ENCODE results near the gene EPHA5. TPM values are rescaled to one million over a fixed set of nuclear protein-coding genes. Genes with fewer than 3 reads are reported as not detected.

The EPHA5 gene
- total RNA-seq, 1 donor from 2014 or later = 0.04 TPM

DNA sequence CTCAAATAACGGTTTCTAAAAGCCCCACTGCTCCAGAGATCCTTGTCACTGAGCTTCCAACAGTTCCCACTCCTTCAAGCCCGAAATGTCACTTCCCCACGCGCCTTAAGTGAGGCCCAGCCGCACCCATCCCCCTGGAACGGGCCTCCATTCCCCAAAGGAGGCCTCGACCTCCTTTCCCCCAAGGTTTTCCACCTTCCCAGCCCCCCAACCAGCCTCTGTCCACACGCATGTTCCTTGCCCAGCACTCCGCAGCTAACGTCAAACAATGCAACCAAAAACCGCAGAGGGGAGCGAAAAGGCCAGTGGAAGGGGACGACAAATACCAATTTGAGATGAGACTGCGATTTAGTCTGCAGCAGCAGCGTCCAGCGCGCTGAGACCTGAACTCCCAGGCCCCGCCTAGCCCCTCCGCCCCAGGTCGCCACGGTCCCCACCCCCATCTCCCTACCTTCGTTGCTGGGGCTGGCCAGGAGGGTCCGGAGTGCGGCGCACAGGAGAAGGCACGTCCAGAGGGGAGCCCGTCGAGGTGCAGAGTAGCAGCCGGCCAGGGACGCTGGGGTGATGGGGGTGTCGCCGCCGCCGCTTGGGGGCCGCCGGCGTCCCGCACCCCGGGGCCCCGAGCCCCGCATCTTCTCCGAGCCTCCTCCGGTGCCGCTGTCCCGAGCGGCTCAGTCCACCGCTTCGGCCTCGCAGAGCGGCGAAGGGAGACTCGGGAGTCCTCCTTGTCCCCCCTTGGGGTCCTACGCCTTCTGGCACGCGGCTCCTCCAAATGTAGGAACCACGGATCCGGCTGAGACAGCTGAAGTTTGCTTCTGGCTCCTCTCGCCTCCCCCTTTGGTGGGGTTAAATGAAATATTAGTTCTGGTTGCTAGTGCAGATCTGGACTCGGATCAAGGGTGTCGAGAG lies 924 bp downstream of the EPHA5 start:
- TF ChIP-seq, protein P1, sequence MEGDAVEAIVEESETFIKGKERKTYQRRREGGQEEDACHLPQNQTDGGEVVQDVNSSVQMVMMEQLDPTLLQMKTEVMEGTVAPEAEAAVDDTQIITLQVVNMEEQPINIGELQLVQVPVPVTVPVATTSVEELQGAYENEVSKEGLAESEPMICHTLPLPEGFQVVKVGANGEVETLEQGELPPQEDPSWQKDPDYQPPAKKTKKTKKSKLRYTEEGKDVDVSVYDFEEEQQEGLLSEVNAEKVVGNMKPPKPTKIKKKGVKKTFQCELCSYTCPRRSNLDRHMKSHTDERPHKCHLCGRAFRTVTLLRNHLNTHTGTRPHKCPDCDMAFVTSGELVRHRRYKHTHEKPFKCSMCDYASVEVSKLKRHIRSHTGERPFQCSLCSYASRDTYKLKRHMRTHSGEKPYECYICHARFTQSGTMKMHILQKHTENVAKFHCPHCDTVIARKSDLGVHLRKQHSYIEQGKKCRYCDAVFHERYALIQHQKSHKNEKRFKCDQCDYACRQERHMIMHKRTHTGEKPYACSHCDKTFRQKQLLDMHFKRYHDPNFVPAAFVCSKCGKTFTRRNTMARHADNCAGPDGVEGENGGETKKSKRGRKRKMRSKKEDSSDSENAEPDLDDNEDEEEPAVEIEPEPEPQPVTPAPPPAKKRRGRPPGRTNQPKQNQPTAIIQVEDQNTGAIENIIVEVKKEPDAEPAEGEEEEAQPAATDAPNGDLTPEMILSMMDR (IDR thresholded peaks at IDR 0.05; ENCODE audit: insufficient read depth, low read length, poor library complexity, severe bottlenecking) = no peak
- Histone ChIP-seq H3K4me3 (ENCODE audit: low read depth, low read length) (peak overlapping the region; percentile 50), H3K36me3 (ENCODE audit: control insufficient read depth, insufficient read depth, low read length) (no peaks in the 10 kb centered on the region), H3K27me3 (ENCODE audit: control insufficient read depth, insufficient read depth, low read length) (peaks cover 21% of the 10 kb centered on the region)
- no peak for DNase-seq (ENCODE audit: low read depth)

DNA sequence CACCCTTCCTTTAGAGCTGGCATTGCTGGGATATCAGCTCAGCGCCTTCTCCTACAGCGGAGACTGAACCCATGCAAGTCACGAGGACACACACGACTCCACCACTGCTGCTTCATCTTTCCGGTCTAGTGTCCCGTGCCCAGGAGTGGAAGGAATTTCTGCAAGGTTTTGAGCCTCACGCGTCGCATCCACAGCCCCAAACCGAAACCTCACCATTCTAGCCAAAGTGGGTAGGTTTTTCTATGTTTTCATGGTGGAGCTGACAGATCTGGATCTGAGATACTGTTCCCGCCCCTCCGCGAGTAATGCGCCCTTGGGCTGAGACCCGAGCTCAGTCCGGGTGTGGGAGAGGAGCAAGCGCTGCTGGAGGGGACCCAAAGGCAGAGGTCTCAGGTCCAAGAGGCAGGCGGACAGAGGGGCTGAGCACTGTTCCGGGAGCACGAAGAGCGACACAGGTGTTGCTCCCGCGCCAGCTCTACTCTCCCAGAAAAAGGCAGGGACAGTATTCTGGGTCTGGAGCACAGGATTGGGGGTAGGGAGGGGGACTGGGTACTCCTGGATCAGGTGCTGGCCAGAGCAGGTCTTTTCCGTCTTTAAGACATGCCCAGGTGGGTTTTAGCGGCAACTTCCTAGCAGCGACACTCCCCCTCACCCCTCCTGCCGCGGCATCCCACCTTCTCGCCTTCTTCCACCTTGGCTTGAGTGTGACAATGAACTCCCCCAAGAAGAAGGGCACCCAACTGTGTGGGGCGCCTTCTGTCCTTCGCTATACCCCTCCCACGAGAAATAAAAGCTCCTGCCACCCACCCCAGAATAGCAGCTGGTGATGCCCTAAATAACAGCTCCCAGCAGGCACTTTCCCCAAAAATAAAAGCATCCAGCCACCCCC lies 1.8 kb downstream of the EPHA5 start:
- TF ChIP-seq, protein P1 (IDR thresholded peaks at IDR 0.05; ENCODE audit: insufficient read depth, low read length, poor library complexity, severe bottlenecking) = no peak
- DNase-seq (ENCODE audit: low read depth) = no peak
- Histone ChIP-seq H3K36me3 (ENCODE audit: control insufficient read depth, insufficient read depth, low read length) (no peaks in the 10 kb centered on the region), H3K27me3 (ENCODE audit: control insufficient read depth, insufficient read depth, low read length) (peaks cover 21% of the 10 kb centered on the region), H3K4me3 (ENCODE audit: low read depth, low read length) (peak overlapping the region; percentile 50)

DNA sequence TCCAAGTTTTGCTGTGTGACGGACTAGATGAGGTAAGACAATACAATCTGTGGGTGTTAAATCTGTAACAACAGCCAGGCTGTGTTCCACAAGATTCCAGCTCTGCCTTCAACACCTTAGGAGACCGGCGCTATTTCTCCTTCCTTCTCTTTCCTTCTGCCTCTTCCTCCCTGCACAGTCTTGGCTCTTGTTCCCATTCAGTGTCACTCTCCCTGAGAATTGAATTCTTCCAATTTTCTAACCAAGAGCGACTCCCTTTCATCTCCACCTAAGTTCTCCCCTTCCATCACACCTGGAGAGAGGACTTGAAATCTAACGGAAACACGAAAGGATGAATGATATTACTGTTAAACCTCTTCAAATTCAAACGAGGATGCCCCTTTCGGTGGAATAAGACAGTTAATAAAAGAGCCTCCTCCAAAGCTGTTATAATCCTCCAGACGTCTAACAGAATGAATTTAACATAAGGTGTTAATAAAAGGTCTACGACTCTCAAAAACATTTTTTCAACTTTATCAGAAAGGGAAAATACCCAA lies 2.7 kb downstream of the EPHA5 start:
- Histone ChIP-seq H3K36me3 (ENCODE audit: control insufficient read depth, insufficient read depth, low read length) (no peaks in the 10 kb centered on the region), H3K4me3 (ENCODE audit: low read depth, low read length) (peak overlapping the region; percentile 50), H3K27me3 (ENCODE audit: control insufficient read depth, insufficient read depth, low read length) (peaks cover 21% of the 10 kb centered on the region)
- DNase-seq (ENCODE audit: low read depth) = no peak
- TF ChIP-seq, protein P1 (IDR thresholded peaks at IDR 0.05; ENCODE audit: insufficient read depth, low read length, poor library complexity, severe bottlenecking) = no peak

DNA sequence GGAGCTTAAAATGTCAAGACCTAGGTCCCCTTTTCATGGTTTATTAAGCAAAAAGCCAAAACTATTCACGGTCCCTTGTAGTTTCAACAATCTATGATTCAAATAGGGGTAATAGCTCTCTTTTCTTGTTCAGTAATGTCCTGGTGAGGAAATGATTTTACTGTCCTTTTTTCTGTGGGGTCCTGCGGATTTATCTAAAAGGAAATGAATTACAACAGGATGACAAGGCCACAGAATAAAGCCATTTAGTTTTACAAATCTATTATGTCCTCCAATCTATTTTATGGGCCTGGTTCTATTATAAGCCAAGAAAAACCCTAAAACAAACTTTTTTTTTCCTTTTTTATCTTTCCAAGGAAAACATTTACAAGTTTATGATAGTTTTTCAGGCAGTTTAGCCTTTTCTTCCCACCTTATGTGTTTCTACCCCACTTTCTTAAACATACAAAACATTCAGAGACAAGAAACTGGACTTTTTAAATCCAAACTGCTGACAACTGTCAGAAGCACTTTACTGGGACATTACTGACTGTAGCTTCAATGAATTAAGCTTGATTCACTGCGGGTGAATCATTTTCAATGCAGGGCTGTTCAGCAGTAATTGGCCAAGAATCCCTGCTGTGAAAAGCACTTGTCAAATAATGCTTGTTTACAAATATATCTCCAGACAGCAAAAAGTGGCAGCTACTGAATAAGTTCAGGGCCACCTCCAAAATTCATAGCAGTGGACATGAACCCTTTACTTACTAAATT lies 4.3 kb downstream of the EPHA5 start:
- DNase-seq (ENCODE audit: low read depth) = no peak
- Histone ChIP-seq H3K36me3 (ENCODE audit: control insufficient read depth, insufficient read depth, low read length) (no peaks in the 10 kb centered on the region), H3K4me3 (ENCODE audit: low read depth, low read length) (no peak overlapping the region), H3K27me3 (ENCODE audit: control insufficient read depth, insufficient read depth, low read length) (peaks cover 21% of the 10 kb centered on the region)
- TF ChIP-seq, protein P1 (IDR thresholded peaks at IDR 0.05; ENCODE audit: insufficient read depth, low read length, poor library complexity, severe bottlenecking) = no peak

DNA sequence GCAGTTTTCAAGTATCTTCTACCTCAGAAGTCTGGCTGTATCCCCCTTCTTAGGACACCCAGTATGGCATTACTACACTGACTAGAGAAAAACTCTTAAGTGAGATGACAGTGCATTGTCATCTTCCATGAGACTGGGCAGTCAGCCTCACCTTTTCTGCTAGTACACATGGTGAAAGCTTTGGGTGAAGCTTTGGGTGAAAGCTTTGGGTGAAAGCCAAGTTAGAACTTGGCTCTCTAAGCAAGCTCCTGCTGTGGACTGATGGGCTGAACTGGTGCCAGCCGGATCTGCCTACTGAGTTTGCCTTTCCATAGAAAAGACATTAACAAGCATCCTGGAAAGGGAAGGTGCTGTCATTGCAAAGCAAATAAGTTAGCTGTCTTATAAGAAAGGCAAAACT lies 8.8 kb downstream of the EPHA5 start:
- Histone ChIP-seq H3K36me3 (ENCODE audit: control insufficient read depth, insufficient read depth, low read length) (no peaks in the 10 kb centered on the region), H3K27me3 (ENCODE audit: control insufficient read depth, insufficient read depth, low read length) (no peaks in the 10 kb centered on the region), H3K4me3 (ENCODE audit: low read depth, low read length) (no peak overlapping the region)
- TF ChIP-seq, protein P1 (IDR thresholded peaks at IDR 0.05; ENCODE audit: insufficient read depth, low read length, poor library complexity, severe bottlenecking) = no peak
- DNase-seq (ENCODE audit: low read depth) = no peak
